ENCODE data around the gene CFAP141. TPM values are rescaled to one million over a fixed set of nuclear protein-coding genes. Genes with fewer than 3 reads are reported as not detected.

The CFAP141 gene
- total and polyA plus RNA-seq, 2 of the 13 experiments (the other 11 are each of a cell fraction or from before 2014, with no cell fraction given): not detected

GRCh38 chr1:154237435-154237834 is 31.3 kb upstream of the CFAP141 start (continued):
- no peak for TF ChIP-seq AFF4 (CRISPR knock-in tag; IDR thresholded peaks at IDR 0.05)
- TF ChIP-seq HNRNPH1 (optimal IDR thresholded peaks at IDR 0.05; ENCODE audit: low read depth, low read length): no peak
- TF ChIP-seq ZSCAN25 (CRISPR knock-in tag; IDR thresholded peaks at IDR 0.05): no peak
- peak; percentile 64 for TF ChIP-seq ELF3 (CRISPR knock-in tag; IDR thresholded peaks at IDR 0.05)
- 0 out of 2 replicates have a peak, but pooled peaks have one; percentile 45 for TF ChIP-seq ZNF670 (CRISPR knock-in tag; IDR thresholded peaks at IDR 0.05; ENCODE audit: borderline replicate concordance)
- no peak for TF ChIP-seq POLR2A (IDR thresholded peaks at IDR 0.05; ENCODE audit: insufficient read depth in 1 of 2, low read depth in 2 of 2, low read length in 2 of 2)
- TF ChIP-seq DDIT3 (CRISPR knock-in tag; IDR thresholded peaks at IDR 0.05): no peak
- TF ChIP-seq ZNF362 (CRISPR knock-in tag; IDR thresholded peaks at IDR 0.05; ENCODE audit: borderline replicate concordance): peak; percentile 68; the same call in 1 of the 2 replicates
- no peak for TF ChIP-seq ZFP62 (CRISPR knock-in tag; IDR thresholded peaks at IDR 0.05)
- no peak for TF ChIP-seq XRCC5 (optimal IDR thresholded peaks at IDR 0.05; ENCODE audit: low read length)
- peak; percentile 86 for TF ChIP-seq GATAD2A (CRISPR knock-in tag; IDR thresholded peaks at IDR 0.05)
- peak; percentile 63; the same call in 1 of the 2 replicates for TF ChIP-seq MEIS2 (CRISPR knock-in tag; IDR thresholded peaks at IDR 0.05)
- no peak for TF ChIP-seq SOX6 (IDR thresholded peaks at IDR 0.05)
- TF ChIP-seq SOX6 (CRISPR knock-in tag; IDR thresholded peaks at IDR 0.05): peak; percentile 92
- TF ChIP-seq TGIF2 (CRISPR knock-in tag; IDR thresholded peaks at IDR 0.05): no peak
- TF ChIP-seq ZNF101 (CRISPR knock-in tag; IDR thresholded peaks at IDR 0.05; ENCODE audit: borderline replicate concordance, low read depth): no peak
- no peak for TF ChIP-seq NBN (conservative IDR thresholded peaks at IDR 0.05)
- TF ChIP-seq ZFP91 (CRISPR knock-in tag; IDR thresholded peaks at IDR 0.05; ENCODE audit: borderline replicate concordance): no peak
- 0 out of 2 replicates have a peak, but pooled peaks have one; percentile 66 for TF ChIP-seq ZBTB20 (CRISPR knock-in tag; IDR thresholded peaks at IDR 0.05; ENCODE audit: borderline replicate concordance, low read depth)
- TF ChIP-seq EP300 (IDR thresholded peaks at IDR 0.05; ENCODE audit: low read depth in 2 of 2, low read length in 2 of 2): peak in 1 of 2 experiments; percentile 83; a peak in 2 of 4 replicates
- TF ChIP-seq EP300 (CRISPR knock-in tag; IDR thresholded peaks at IDR 0.05; ENCODE audit: borderline replicate concordance): no peak; the same call in 1 of the 2 replicates
- TF ChIP-seq ZNF709 (CRISPR knock-in tag; IDR thresholded peaks at IDR 0.05): no peak
- peak; percentile 96 for TF ChIP-seq HNF4A (CRISPR knock-in tag; IDR thresholded peaks at IDR 0.05)
- TF ChIP-seq ZUFSP (CRISPR knock-in tag; IDR thresholded peaks at IDR 0.05; ENCODE audit: borderline replicate concordance): no peak

All from HepG2 (cell line).